Activated CD4-positive, alpha-beta memory T cell treated with anti-CD3 and anti-CD28 coated beads, Interleukin-2, amount 10 ng/mL, durations not matched to agents 7 days and 5 days (primary cell): ENCODE measurements around the gene CMSS1. TPM values are rescaled to one million over a fixed set of nuclear protein-coding genes. Genes with fewer than 3 reads are reported as not detected.

Experiments used
- CTCF ChIA-PET: fragments of 350-600 bp; sonication (Branson Sonifier 250); formaldehyde crosslinking; loops from one replicate; lab custom pipeline; 2021; ENCODE audit warnings: antibody characterized with exemption, inconsistent platforms; lab: Charles Lee
- POLR2A ChIA-PET: fragments of 350-600 bp; sonication (Branson Sonifier 250); formaldehyde crosslinking; loops from one replicate; lab custom pipeline; 2021; ENCODE audit warnings: antibody characterized with exemption; lab: Charles Lee
- DNase-seq: peaks from one replicate; pipeline ENCODE4 v3.0.0-alpha.2; 2020
- H3K27ac Mint-ChIP-seq: one replicate; pipeline ENCODE4 v1.8.0; 2021; ENCODE audit warnings: mild to moderate bottlenecking, mixed read lengths
- H3K27me3 Mint-ChIP-seq: one replicate; pipeline ENCODE4 v1.8.0; 2021; ENCODE audit warnings: mixed read lengths
- H3K36me3 Mint-ChIP-seq: one replicate; pipeline ENCODE4 v1.8.0; 2021; ENCODE audit warnings: low read depth, mixed read lengths
- H3K4me1 Mint-ChIP-seq: one replicate; pipeline ENCODE4 v1.8.0; 2021; ENCODE audit warnings: mixed read lengths
- H3K4me3 Mint-ChIP-seq: one replicate; pipeline ENCODE4 v1.8.0; 2021; ENCODE audit warnings: mild to moderate bottlenecking, mixed read lengths
- H3K9me3 Mint-ChIP-seq: one replicate; pipeline ENCODE4 v1.8.0; 2021; ENCODE audit warnings: mixed read lengths
- total RNA-seq, 2 experiments: library from RNA; stranded (reverse); gene quantifications; one replicate each; pipeline ENCODE4 v1.2.3, GENCODE V29; 2021

The CMSS1 gene
- total RNA-seq, 2 experiments from 2014 or later = 28.0 to 31.0 TPM

GRCh38 chr3:100002599-100003350, 185.1 kb downstream of the CMSS1 start:
- DNase-seq = no peak
- Mint-ChIP-seq H3K27me3 (no peaks in the 10 kb centered on the region), H3K9me3 (peaks cover 2% of the 10 kb centered on the region), H3K4me1 (peaks cover 2% of the 10 kb centered on the region), H3K27ac (no peak overlapping the region), H3K4me3 (no peak overlapping the region), H3K36me3 (no peaks in the 10 kb centered on the region)
- CTCF ChIA-PET = no interaction called here
- POLR2A ChIA-PET = no interaction called here

DNA sequence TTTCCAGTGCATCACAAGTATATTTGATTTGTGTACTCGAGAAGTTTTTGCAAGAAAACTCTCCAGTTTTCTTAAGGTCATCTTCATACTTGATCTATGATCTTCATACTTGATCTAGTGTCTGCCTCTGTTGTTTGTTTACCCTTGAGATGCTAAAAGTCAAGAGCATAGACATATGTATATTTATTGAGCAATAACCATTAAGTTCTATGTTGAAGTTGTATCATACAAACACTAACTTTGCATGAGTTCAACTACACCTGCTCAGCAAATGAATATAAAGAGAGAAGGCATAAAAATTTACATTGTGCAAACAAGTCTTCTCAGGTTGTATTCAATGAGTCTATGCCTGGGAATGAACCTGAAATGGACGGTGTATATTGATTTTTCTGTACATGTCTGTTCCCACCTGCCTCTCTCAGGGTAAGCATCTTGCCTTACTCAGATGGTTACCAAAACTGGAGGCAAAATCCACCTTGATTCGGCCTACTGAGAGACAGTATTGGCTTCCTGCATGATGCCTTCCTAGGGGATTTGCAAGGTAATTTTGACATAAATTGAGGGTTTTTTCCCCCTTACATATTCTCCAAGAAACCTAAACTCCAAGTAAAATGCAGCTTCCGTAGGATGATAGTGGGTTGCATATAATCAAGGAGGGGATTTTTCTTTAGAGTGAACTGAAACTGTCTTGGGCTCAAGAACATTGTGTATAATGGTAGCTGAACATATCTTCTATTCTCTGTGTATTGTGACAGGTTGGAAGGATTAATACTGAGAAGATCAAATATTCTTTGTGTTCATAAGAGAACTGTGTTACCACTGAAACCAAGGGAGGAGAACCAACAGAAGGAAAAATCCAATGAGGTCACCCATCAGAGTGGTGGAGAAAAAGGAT, 186.2 kb downstream of the CMSS1 start:
- ChIA-PET CTCF (no interaction called here), POLR2A (no interaction called here)
- H3K27me3 Mint-ChIP-seq = no peaks in the 10 kb centered on the region
- no peaks in the 10 kb centered on the region for H3K36me3 Mint-ChIP-seq
- peaks cover 2% of the 10 kb centered on the region for H3K4me1 Mint-ChIP-seq
- DNase-seq = no peak
- H3K9me3 Mint-ChIP-seq = no peaks in the 10 kb centered on the region
- no peak overlapping the region for H3K27ac Mint-ChIP-seq
- H3K4me3 Mint-ChIP-seq = no peak overlapping the region

GRCh38 chr3:100004931-100005330, 187.3 kb downstream of the CMSS1 start:
- no peak for DNase-seq
- H3K4me1 Mint-ChIP-seq = peaks cover 2% of the 10 kb centered on the region
- no peak overlapping the region for H3K27ac Mint-ChIP-seq
- CTCF ChIA-PET = no interaction called here
- H3K4me3 Mint-ChIP-seq = no peak overlapping the region
- POLR2A ChIA-PET = no interaction called here
- H3K36me3 Mint-ChIP-seq = no peaks in the 10 kb centered on the region
- no peaks in the 10 kb centered on the region for H3K9me3 Mint-ChIP-seq
- H3K27me3 Mint-ChIP-seq = no peaks in the 10 kb centered on the region

DNA sequence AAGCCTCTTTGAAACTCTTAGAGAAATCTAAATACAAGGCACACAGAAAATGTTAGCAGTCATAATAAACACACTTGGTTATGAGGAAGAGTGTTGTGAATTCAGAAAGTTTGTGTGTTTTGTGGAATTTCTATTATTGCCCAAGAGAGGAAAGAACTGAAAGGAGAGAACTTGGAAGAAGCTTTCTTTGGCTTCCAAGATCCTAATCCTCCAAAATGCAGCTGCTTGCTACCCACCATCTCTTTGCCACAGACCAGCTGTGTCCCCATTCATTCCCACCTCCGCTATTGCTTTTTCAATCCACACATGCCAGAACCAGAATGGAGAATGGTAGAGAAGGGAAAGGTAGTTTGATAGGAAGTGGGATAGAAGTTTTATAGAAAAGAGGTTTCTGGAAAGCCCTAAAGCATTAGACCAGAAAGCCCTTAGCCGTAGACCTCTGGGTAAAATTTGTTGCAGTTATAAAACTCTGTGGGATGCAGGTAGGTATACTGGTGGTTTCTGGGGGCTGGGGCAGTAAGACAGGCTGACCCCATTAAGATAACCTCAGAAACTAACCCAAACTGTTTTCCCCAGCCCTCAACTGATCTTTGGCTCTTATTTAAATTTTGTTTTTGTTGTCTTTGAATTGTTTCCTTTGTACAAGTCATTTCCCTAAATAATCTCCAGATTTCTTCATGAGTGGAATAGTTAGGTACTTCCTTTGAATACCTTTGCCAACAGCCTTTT, 188.2 kb downstream of the CMSS1 start:
- DNase-seq = no peak
- no peak overlapping the region for H3K27ac Mint-ChIP-seq
- CTCF ChIA-PET = no interaction called here
- peaks cover 2% of the 10 kb centered on the region for H3K4me1 Mint-ChIP-seq
- H3K4me3 Mint-ChIP-seq = no peak overlapping the region
- H3K36me3 Mint-ChIP-seq = peaks cover 2% of the 10 kb centered on the region
- H3K27me3 Mint-ChIP-seq = no peaks in the 10 kb centered on the region
- no peaks in the 10 kb centered on the region for H3K9me3 Mint-ChIP-seq
- POLR2A ChIA-PET = no interaction called here

- no peak overlapping the region for H3K4me3 Mint-ChIP-seq
- H3K27me3 Mint-ChIP-seq = no peaks in the 10 kb centered on the region
- H3K4me1 Mint-ChIP-seq = peaks cover 2% of the 10 kb centered on the region
- no peak for DNase-seq
- CTCF ChIA-PET = interaction anchor here (0.9 kb wide), 1 partner anchor 54 kb away, joined by 3 read pairs; no protein-coding TSS in a partner anchor
- H3K36me3 Mint-ChIP-seq = peaks cover 5% of the 10 kb centered on the region
- POLR2A ChIA-PET = interaction anchor here (0.6 kb wide), 1 partner anchor 1026 kb away, joined by 3 read pairs; no protein-coding TSS in a partner anchor
- no peak overlapping the region for H3K27ac Mint-ChIP-seq
- no peaks in the 10 kb centered on the region for H3K9me3 Mint-ChIP-seq
Observed at GRCh38 chr3:100006570-100007271, 189.1 kb downstream of the CMSS1 start.

DNA sequence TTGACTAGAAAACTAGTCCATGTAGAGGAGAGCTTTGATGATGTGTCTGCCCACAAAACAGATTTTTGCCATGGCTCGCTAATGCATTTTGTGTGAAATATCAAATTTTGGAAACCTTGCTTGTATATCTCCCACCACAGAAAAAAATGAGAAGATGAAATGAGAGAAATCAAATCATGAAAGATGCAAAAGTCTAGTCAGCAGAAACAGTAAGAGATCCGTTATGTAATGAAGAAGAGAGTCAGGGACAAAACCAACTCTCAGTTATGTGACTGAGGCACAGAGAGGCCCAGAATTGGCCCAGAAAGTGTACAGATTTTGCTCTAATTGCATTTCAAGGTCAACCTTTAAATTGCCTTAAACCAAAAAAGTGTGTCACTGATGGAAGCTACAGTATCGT, 189.7 kb downstream of the CMSS1 start:
- Mint-ChIP-seq H3K27me3 (no peaks in the 10 kb centered on the region), H3K4me1 (peaks cover 2% of the 10 kb centered on the region), H3K27ac (no peak overlapping the region), H3K4me3 (no peak overlapping the region), H3K9me3 (no peaks in the 10 kb centered on the region), H3K36me3 (peaks cover 5% of the 10 kb centered on the region)
- ChIA-PET POLR2A (no interaction called here), CTCF (interaction anchor here (0.9 kb wide), 1 partner anchor 54 kb away, joined by 3 read pairs; no protein-coding TSS in a partner anchor)
- no peak for DNase-seq

DNA sequence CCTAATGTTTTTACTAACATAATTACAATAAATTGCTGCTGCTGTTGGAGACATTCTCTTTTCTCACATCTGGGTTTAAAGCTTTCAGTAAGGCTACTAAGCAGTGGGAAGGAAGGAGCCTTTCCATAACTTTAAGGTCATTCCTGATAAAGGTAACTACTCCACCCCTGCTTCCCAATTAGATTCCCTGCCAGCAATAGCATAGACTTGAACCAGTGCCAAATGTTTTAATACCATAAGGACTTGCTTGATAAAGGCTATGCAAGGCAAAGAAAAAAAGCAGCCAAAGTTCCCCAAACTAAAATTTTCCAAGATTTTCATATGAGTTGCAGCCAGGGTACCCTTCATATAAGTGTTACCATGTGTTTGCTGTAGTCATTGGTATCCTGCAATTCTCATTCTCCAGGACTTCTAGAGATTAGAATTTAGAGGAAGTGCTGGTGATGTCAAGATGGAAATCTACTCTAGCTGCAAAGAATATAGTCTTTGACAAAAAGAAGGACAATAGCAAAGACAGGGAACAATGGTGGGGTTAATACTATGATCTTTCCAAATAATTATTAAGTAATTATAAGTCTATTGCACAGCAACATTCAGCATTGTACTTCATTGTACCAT, 190.5 kb downstream of the CMSS1 start:
- CTCF ChIA-PET = no interaction called here
- H3K27me3 Mint-ChIP-seq = no peaks in the 10 kb centered on the region
- no peak overlapping the region for H3K27ac Mint-ChIP-seq
- H3K36me3 Mint-ChIP-seq = peaks cover 5% of the 10 kb centered on the region
- no peak overlapping the region for H3K4me3 Mint-ChIP-seq
- no peaks in the 10 kb centered on the region for H3K9me3 Mint-ChIP-seq
- H3K4me1 Mint-ChIP-seq = peaks cover 2% of the 10 kb centered on the region
- DNase-seq = no peak
- POLR2A ChIA-PET = no interaction called here

- Mint-ChIP-seq H3K9me3 (peaks cover 3% of the 10 kb centered on the region), H3K4me1 (peaks cover under 1% of the 10 kb centered on the region), H3K36me3 (peaks cover 9% of the 10 kb centered on the region), H3K4me3 (no peak overlapping the region), H3K27me3 (no peaks in the 10 kb centered on the region), H3K27ac (no peak overlapping the region)
- ChIA-PET CTCF (no interaction called here), POLR2A (no interaction called here)
- no peak for DNase-seq
Observed at GRCh38 chr3:100009276-100010086, 191.8 kb downstream of the CMSS1 start.

DNA sequence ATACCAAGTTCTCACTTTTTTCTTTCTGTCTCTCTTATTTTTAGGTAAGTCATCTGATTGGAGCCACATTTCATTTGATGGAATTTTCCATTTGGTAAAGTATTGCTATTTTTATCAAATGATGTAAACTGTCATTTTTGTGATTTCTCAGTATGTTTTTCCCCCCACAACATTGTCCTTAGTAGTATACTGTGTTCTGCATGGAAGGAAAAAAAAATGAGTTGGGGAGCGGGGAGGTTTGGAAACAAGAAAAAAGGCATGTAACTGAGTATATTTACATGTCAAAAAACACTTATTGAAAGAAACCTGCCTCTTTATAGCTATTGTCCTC, 192.4 kb downstream of the CMSS1 start:
- H3K4me3 Mint-ChIP-seq = no peak overlapping the region
- peaks cover 6% of the 10 kb centered on the region for H3K9me3 Mint-ChIP-seq
- no peaks in the 10 kb centered on the region for H3K4me1 Mint-ChIP-seq
- H3K36me3 Mint-ChIP-seq = peaks cover 12% of the 10 kb centered on the region
- H3K27me3 Mint-ChIP-seq = no peaks in the 10 kb centered on the region
- ChIA-PET CTCF (no interaction called here), POLR2A (no interaction called here)
- no peak overlapping the region for H3K27ac Mint-ChIP-seq
- no peak for DNase-seq

GRCh38 chr3:100018806-100019205, 201.1 kb downstream of the CMSS1 start:
- Mint-ChIP-seq H3K27ac (no peak overlapping the region), H3K4me3 (no peak overlapping the region), H3K27me3 (no peaks in the 10 kb centered on the region), H3K4me1 (no peaks in the 10 kb centered on the region), H3K9me3 (peaks cover 6% of the 10 kb centered on the region), H3K36me3 (peaks cover 11% of the 10 kb centered on the region)
- DNase-seq = no peak
- ChIA-PET CTCF (no interaction called here), POLR2A (interaction anchor here (0.6 kb wide), 1 partner anchor 226 kb away, joined by 3 read pairs; no protein-coding TSS in a partner anchor)

DNA sequence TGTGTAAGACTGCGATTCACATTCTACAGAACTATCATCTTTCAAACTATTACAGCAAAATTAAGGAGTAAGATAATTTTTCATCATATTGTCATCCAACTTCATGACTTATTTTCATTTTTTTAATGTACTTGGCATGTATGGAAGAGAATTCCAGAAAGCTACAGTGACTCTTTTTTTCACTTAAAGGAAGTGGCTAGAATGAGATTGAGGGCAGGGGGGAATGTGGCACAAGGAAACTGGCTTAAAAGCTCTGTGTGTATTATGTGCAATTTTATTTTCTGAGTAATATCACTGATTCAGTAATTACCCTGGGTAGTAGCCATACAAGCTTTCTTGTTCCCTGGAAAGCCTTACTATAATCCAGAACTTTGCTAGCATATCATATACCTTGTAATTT, 202.1 kb downstream of the CMSS1 start:
- Mint-ChIP-seq H3K27ac (no peak overlapping the region), H3K27me3 (no peaks in the 10 kb centered on the region), H3K9me3 (peaks cover 5% of the 10 kb centered on the region), H3K36me3 (peaks cover 9% of the 10 kb centered on the region), H3K4me3 (no peak overlapping the region), H3K4me1 (no peaks in the 10 kb centered on the region)
- CTCF ChIA-PET = no interaction called here
- DNase-seq = no peak
- POLR2A ChIA-PET = no interaction called here
